Superior temporal gyrus (tissue), 1 donor: Measurements from ENCODE around the gene DLGAP1.

ENCODE experiments used
- DNase-seq: peaks from one replicate; pipeline ENCODE4 v3.0.0-alpha.2; 2016; ENCODE audit errors: extremely low spot score

Gene DLGAP1

GRCh38 chr18:3451989-3452749, 1002.9 kb downstream of the DLGAP1 start:
- DNase-seq: no peak

- DNase-seq: peak; percentile 88
Measured at GRCh38 chr18:3451183-3451988, 1003.7 kb downstream of the DLGAP1 start.

GRCh38 chr18:3450799-3451182, 1004.3 kb downstream of the DLGAP1 start:
- no peak for DNase-seq

DNA sequence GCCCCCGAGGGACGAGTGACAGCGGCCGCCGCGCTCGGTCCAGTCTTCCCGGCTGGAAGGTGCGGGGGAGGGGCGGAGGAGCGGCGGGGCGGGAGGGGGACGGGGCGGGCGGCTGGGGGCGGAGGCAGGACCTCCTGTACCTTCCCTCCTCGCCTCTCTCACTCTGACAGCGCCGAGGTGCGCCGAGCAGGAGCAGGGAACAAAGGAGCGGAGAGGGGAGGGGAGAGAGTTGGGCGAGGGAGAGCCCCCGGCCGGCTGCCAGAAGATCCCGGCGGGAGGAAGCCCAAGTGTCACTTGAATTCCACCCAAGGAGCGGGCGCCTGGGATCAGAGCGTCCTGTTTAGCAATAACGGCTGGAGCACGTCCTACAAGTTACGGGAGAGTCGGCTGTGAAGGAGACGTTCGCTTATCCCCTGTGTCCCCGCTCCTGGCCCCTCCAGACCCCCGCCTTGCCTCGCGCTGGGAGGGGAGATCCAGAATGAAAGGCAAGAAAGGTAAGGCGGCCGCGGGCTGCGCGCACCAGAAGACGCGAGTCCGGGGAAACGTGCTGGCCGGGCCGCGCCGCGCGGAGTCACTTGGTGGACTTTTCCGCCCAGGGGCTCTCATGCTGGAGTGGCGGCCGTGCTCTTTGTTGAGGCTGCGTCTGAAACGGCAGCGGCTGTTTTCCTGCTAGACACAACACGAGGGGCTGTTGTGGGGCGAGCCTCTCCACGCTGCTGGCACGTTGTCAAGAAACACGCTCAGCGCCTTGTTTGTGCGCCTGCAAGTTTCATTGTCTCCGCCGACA, 1004.9 kb downstream of the DLGAP1 start, which contains the start of gene TGIF1:
TGIF1 (plus strand) TSS at position 161 of the 787 bp plus-strand sequence; CDS start at position 479, 318 bp downstream.
- peak; percentile 71 for DNase-seq

- DNase-seq: no peak
Measured at GRCh38 chr18:3449512-3450011, 1005.5 kb downstream of the DLGAP1 start.

DNA sequence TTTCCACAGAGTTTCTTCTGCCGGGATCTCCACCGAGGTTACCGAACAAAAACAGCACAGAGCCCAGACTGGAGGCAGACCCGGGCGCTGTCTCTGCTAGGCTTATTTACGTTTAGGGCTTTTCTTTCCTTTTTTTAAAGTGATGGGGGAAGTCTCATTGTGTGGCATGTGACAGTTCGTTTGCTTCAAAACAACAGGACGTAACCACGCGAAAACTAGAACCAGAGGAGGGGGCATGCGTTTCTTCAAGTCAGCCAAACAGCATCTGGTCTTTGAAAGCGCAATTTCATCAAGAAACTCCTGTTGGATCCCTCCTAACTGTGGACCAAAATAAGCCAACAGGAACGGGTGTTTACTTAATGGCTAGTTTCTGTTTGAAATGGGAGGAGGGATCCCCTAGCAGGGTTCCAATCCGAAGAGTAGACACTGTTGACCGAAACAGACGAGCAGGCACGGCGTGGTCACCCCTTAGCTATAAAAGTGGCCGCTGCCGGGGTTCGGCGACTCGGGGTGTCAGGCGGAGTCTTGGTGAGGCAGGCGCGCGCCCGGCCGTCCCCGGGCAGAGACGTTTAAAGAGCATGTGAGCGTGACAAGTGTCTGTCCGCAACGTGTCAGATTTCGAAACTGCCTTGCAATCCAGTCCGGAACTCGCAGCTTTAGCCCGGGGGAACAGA, 1006.1 kb downstream of the DLGAP1 start:
- peak; percentile 72 for DNase-seq

DNA sequence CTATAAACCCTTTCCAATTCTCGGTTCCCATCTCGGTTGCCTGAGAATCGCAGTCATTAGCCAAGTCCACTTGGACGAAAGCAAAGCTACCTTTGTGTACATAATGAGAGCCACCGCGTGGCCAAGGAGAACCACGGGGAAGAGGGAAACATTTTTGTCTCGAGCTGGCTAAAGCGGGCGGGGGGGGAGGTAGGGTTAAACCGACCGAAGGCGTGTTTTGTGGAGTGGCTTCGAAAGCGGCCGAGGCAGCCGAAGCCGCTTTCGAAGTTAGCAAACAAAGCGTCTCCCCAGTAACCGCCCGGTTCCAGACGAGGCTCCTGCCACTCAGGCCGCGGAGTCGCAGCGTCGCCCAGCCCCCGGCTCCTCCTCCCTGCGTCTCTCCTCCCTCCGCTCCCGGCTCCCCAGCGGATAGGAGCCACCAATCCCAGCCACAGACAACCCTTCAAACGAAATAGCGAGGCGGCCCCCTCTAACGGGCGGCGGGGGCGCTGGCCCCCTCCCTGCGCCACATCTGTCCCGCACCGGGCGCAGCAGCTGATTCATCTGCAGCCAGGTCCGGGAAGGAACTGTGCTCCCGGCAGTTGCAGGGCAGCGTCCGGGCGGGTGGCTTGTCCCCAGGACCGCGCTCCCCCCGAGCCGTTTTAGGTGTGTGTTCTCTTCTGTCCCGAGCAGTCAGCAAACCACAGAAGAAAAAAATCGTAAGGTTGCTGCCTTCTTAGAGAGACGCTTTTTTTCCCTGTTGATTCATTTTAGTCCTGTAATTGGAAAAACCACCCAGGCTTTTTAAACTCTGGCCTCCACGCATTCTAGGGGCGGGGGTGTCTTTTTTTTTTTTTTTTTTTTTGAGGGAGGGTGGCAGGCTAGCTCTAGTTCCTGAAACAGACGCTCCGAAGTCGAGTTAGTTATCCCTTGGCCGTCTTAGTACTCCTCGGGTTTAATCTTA, 1006.9 kb downstream of the DLGAP1 start:
- peak; percentile 89 for DNase-seq

- no peak for DNase-seq
Measured at GRCh38 chr18:3447068-3447894, 1007.8 kb downstream of the DLGAP1 start.
